ENCODE measurements around the gene NEMP1.

- TF ChIP-seq, protein P1, sequence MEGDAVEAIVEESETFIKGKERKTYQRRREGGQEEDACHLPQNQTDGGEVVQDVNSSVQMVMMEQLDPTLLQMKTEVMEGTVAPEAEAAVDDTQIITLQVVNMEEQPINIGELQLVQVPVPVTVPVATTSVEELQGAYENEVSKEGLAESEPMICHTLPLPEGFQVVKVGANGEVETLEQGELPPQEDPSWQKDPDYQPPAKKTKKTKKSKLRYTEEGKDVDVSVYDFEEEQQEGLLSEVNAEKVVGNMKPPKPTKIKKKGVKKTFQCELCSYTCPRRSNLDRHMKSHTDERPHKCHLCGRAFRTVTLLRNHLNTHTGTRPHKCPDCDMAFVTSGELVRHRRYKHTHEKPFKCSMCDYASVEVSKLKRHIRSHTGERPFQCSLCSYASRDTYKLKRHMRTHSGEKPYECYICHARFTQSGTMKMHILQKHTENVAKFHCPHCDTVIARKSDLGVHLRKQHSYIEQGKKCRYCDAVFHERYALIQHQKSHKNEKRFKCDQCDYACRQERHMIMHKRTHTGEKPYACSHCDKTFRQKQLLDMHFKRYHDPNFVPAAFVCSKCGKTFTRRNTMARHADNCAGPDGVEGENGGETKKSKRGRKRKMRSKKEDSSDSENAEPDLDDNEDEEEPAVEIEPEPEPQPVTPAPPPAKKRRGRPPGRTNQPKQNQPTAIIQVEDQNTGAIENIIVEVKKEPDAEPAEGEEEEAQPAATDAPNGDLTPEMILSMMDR (IDR thresholded peaks at IDR 0.05; ENCODE audit: low read depth, low read length, missing input control) = no peak
- peak; percentile 56 for TF ChIP-seq MAX (IDR thresholded peaks at IDR 0.05)
Observed at GRCh38 chr12:57111031-57111734, 32.6 kb upstream of the NEMP1 start, which contains the start of gene STAT6.

All from liver (tissue), 2 donors.